GM12874 (cell line): ENCODE measurements around the gene IL33.

Experiments used
- CTCF ChIP-seq: IDR thresholded peaks from 2 replicates; pipeline ENCODE4 v1.5.1; 2011; ENCODE audit warnings: low read depth, mild to moderate bottlenecking, control low read depth, low read length, moderate library complexity; ENCODE audit not compliant: insufficient read depth

IL33 gene

GRCh38 chr9:6247266-6247665 lies 31.7 kb downstream of the IL33 start:
- no peak for TF ChIP-seq CTCF

- TF ChIP-seq CTCF, result no peak
Measured at GRCh38 chr9:6268826-6269397, 53.3 kb downstream of the IL33 start.

GRCh38 chr9:6270896-6271295 lies 55.3 kb downstream of the IL33 start:
- TF ChIP-seq CTCF, result no peak

GRCh38 chr9:6271508-6272228 lies 56.1 kb downstream of the IL33 start:
- no peak for TF ChIP-seq CTCF

- TF ChIP-seq CTCF, result no peak
Measured at GRCh38 chr9:6272229-6272598, 56.6 kb downstream of the IL33 start.

- TF ChIP-seq CTCF, result no peak
Measured at GRCh38 chr9:6277417-6277816, 61.8 kb downstream of the IL33 start.

- no peak for TF ChIP-seq CTCF
Measured at GRCh38 chr9:6301858-6302257, 86.3 kb downstream of the IL33 start.

GRCh38 chr9:6302417-6302816 lies 86.8 kb downstream of the IL33 start:
- no peak for TF ChIP-seq CTCF
